Neural cell (in vitro differentiated cells): ENCODE results near the gene GTF2I. TPM values are rescaled to one million over a fixed set of nuclear protein-coding genes. Genes with fewer than 3 reads are reported as not detected.
"Not testable (repeated sequence)": the region's sequence is repeated elsewhere in the genome, so short reads cannot be mapped to it uniquely, and the experiment has no call there.

Source experiments
- H2AFZ ChIP-seq: fragments of 200-600, 300-800 bp; sonication (generic), shearing (Covaris generic); 2 replicates; pipeline ENCODE4 v1.6.0; 2014; ENCODE audit warnings: low read depth, mild to moderate bottlenecking, antibody characterized with exemption, low read length, moderate library complexity
- H3F3A ChIP-seq: fragments of 200-600 bp; shearing (Covaris generic); 2 replicates; pipeline ENCODE4 v1.6.1; 2016; ENCODE audit warnings: mild to moderate bottlenecking, moderate library complexity, mixed read lengths, antibody characterized with exemption, low read length; ENCODE audit not compliant: insufficient read depth, poor library complexity, severe bottlenecking
- H3K27ac ChIP-seq: fragments of 200-600, 300-800 bp; sonication (generic), shearing (Covaris generic); 2 replicates; pipeline ENCODE4 v1.5.1; 2014; ENCODE audit warnings: mild to moderate bottlenecking, low read length, moderate library complexity
- H3K27me3 ChIP-seq: fragments of 300-800, 200-600 bp; sonication (generic), shearing (Covaris generic); 2 replicates; pipeline ENCODE4 v1.6.0; 2014; ENCODE audit warnings: mild to moderate bottlenecking, low read depth, low read length, moderate library complexity; ENCODE audit not compliant: insufficient read depth
- H3K36me3 ChIP-seq: fragments of 300-800, 200-600 bp; sonication (generic), shearing (Covaris generic); 2 replicates; pipeline ENCODE4 v1.5.1; 2014; ENCODE audit warnings: mild to moderate bottlenecking, antibody characterized with exemption, low read length, moderate library complexity; ENCODE audit not compliant: insufficient read depth
- H3K4me2 ChIP-seq: fragments of 300-800, 200-600 bp; sonication (generic), shearing (Covaris generic); 2 replicates; pipeline ENCODE4 v1.6.0; 2014; ENCODE audit warnings: mild to moderate bottlenecking, low read length
- H3K4me3 ChIP-seq: fragments of 300-800, 200-600 bp; sonication (generic), shearing (Covaris generic); 2 replicates; pipeline ENCODE4 v1.5.1; 2014; ENCODE audit warnings: mild to moderate bottlenecking, low read length, moderate library complexity
- H3K79me2 ChIP-seq: fragments of 200-600 bp; shearing (Covaris generic); replicated peaks from 2 replicates; pipeline ENCODE4 v1.6.0; 2014; ENCODE audit warnings: mild to moderate bottlenecking, low read length, moderate library complexity; ENCODE audit not compliant: insufficient read depth
- H3K9ac ChIP-seq: fragments of 300-800, 200-600 bp; sonication (generic), shearing (Covaris generic); 2 replicates; pipeline ENCODE4 v1.6.1; 2016; ENCODE audit warnings: mild to moderate bottlenecking, low read length, mixed read lengths
- H3K9me2 ChIP-seq: fragments of 200-600 bp; shearing (Covaris generic); 2 replicates; pipeline ENCODE4 v1.6.1; 2016; ENCODE audit warnings: mild to moderate bottlenecking, low read length, mixed read lengths; ENCODE audit not compliant: insufficient read depth
- H3K9me3 ChIP-seq: fragments of 200-600, 300-800 bp; sonication (generic), shearing (Covaris generic); 2 replicates; pipeline ENCODE4 v1.6.1; 2016; ENCODE audit warnings: mild to moderate bottlenecking, mixed run types, low read length, moderate library complexity, mixed read lengths
- H4K20me1 ChIP-seq: fragments of 200-600 bp; shearing (Covaris generic); 2 replicates; pipeline ENCODE4 v1.6.1; 2016; ENCODE audit warnings: mild to moderate bottlenecking, mixed run types; ENCODE audit not compliant: insufficient read depth
- EP300 ChIP-seq: fragments of 450-650 bp; conservative IDR thresholded peaks from 2 replicates; pipeline ENCODE4 v1.6.1; 2014; ENCODE audit warnings: antibody characterized with exemption, mild to moderate bottlenecking, moderate library complexity; ENCODE audit not compliant: poor library complexity, severe bottlenecking
- EZH2 ChIP-seq: fragments of 200-600, 300-800 bp; shearing (Covaris generic), sonication (generic); IDR thresholded peaks from 2 replicates; pipeline ENCODE4 v1.6.1; 2014; ENCODE audit warnings: antibody characterized with exemption, low read length, borderline replicate concordance, mild to moderate bottlenecking; ENCODE audit not compliant: insufficient read depth, poor library complexity, severe bottlenecking
- MXI1 ChIP-seq: fragments of 450-650 bp; conservative IDR thresholded peaks from 2 replicates; pipeline ENCODE4 v1.6.1; 2014; ENCODE audit warnings: antibody characterized with exemption, mild to moderate bottlenecking; ENCODE audit not compliant: poor library complexity, severe bottlenecking
- POLR2AphosphoS5 ChIP-seq: IDR thresholded peaks from 2 replicates; pipeline ENCODE4 v1.6.1; 2012
- RAD21 ChIP-seq: fragments of 450-650 bp; conservative IDR thresholded peaks from 2 replicates; pipeline ENCODE4 v1.6.1; 2014; ENCODE audit warnings: antibody characterized with exemption, mild to moderate bottlenecking, moderate library complexity
- TAF1 ChIP-seq: IDR thresholded peaks from 2 replicates; pipeline ENCODE4 v1.6.1; 2012; ENCODE audit warnings: low read depth
- polyA plus RNA-seq: library from polyadenylated mRNA; depleted of rRNA; stranded (reverse); fragments of >200 nt; gene quantifications from 2 replicates; pipeline ENCODE4 v1.2.3, GENCODE V29; 2014
- TF ChIP-seq, protein P1 (sequence below): IDR thresholded peaks from 2 replicates; pipeline ENCODE4 v1.6.1; 2012; ENCODE audit warnings: borderline replicate concordance

The GTF2I gene
- polyA plus RNA-seq, 1 donor from 2014 or later: 274 TPM

DNA sequence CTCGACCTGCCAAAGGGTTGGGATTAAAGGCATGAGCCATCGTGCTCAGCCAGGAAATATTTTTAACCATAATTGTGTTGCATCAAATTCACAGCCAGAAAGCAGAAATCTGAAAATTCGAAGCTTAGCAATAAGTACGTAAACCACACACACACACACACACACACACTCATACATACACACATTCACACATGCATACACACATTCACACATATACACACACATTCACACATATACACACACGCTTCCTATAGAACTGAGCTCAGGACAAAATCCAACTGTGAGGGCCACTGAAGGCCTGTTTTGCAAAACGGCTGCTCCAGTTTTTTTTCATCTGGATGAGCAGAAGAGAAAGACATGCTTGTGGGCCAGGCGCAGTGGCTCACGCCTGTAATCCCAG, 25.0 kb upstream of the GTF2I start:
- H2AFZ ChIP-seq: no peak overlapping the region
- H3K79me2 ChIP-seq: no peaks in the 10 kb centered on the region
- H4K20me1 ChIP-seq: no peaks in the 10 kb centered on the region
- no peak overlapping the region for H3K27ac ChIP-seq
- TF ChIP-seq, protein P1, sequence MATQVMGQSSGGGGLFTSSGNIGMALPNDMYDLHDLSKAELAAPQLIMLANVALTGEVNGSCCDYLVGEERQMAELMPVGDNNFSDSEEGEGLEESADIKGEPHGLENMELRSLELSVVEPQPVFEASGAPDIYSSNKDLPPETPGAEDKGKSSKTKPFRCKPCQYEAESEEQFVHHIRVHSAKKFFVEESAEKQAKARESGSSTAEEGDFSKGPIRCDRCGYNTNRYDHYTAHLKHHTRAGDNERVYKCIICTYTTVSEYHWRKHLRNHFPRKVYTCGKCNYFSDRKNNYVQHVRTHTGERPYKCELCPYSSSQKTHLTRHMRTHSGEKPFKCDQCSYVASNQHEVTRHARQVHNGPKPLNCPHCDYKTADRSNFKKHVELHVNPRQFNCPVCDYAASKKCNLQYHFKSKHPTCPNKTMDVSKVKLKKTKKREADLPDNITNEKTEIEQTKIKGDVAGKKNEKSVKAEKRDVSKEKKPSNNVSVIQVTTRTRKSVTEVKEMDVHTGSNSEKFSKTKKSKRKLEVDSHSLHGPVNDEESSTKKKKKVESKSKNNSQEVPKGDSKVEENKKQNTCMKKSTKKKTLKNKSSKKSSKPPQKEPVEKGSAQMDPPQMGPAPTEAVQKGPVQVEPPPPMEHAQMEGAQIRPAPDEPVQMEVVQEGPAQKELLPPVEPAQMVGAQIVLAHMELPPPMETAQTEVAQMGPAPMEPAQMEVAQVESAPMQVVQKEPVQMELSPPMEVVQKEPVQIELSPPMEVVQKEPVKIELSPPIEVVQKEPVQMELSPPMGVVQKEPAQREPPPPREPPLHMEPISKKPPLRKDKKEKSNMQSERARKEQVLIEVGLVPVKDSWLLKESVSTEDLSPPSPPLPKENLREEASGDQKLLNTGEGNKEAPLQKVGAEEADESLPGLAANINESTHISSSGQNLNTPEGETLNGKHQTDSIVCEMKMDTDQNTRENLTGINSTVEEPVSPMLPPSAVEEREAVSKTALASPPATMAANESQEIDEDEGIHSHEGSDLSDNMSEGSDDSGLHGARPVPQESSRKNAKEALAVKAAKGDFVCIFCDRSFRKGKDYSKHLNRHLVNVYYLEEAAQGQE: no peak
- TF ChIP-seq POLR2AphosphoS5 (no peak), EZH2 (no peak)
- H3K9ac ChIP-seq: no peak overlapping the region
- no peaks in the 10 kb centered on the region for H3K36me3 ChIP-seq
- no peak overlapping the region for H3K4me2 ChIP-seq
- no peaks in the 10 kb centered on the region for H3F3A ChIP-seq
- no peak overlapping the region for H3K4me3 ChIP-seq
- H3K9me3 ChIP-seq: no peaks in the 10 kb centered on the region
- no peaks in the 10 kb centered on the region for H3K9me2 ChIP-seq
- H3K27me3 ChIP-seq: no peaks in the 10 kb centered on the region

DNA sequence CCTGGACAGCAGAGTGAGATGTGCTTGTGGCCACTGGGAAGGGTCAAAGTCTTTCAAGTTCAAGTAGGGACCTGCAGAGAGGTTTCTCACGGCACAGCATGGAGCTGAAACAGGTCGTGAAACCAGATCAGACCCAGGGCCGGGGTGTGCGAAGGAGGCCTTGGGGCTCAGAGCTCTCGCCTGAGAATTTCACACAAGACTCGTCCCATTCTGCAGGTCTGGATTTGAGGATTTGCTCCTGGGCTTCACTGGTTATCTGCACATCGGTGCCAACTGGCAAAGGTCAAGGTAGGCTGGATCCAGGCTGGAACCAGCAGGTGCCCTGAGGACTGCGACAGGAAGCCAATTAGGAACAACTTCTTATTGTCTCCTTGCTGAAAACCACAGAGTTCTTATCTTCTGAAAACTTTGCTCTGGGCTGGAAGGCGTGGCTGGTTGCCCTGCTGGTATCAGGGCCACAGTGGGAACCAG, 24.0 kb upstream of the GTF2I start:
- Histone ChIP-seq H3K9ac (no peak overlapping the region), H3K36me3 (no peaks in the 10 kb centered on the region), H2AFZ (no peak overlapping the region), H4K20me1 (no peaks in the 10 kb centered on the region), H3K9me3 (no peaks in the 10 kb centered on the region), H3K4me2 (no peak overlapping the region), H3K27me3 (no peaks in the 10 kb centered on the region), H3K27ac (no peak overlapping the region), H3K9me2 (no peaks in the 10 kb centered on the region), H3F3A (no peaks in the 10 kb centered on the region), H3K4me3 (no peak overlapping the region), H3K79me2 (no peaks in the 10 kb centered on the region)
- TF ChIP-seq MXI1 (no peak), EP300 (no peak), RAD21 (no peak), TAF1 (no peak)
- TF ChIP-seq, protein P1: no peak

DNA sequence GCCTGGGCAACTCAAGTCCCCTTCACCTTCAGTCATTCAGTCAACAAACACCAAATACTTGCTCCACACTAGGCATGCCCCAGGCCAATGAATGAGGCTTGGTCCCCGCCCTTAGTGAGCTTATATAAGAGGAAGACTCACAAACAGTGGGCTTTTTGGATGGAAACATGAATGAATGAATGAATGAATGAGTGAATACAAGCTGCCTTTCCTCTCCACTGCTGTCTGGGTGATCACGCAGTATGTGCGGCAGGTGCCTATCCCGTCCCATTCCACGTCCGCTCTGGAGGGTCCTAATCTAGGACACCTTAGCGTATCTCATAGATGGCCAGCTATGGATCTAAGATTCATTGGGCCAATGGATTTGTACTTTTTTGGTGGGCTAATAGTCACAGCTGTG, 19.8 kb upstream of the GTF2I start:
- Histone ChIP-seq H3K4me2 (no peak overlapping the region), H3K36me3 (no peaks in the 10 kb centered on the region), H3K27me3 (no peaks in the 10 kb centered on the region), H3K9me2 (no peaks in the 10 kb centered on the region), H4K20me1 (no peaks in the 10 kb centered on the region), H3K79me2 (no peaks in the 10 kb centered on the region), H3K9me3 (no peaks in the 10 kb centered on the region), H3K4me3 (no peak overlapping the region), H2AFZ (no peak overlapping the region), H3K27ac (no peak overlapping the region), H3F3A (no peaks in the 10 kb centered on the region), H3K9ac (no peak overlapping the region)
- no peak for TF ChIP-seq MXI1
- no peak for TF ChIP-seq EZH2
- TF ChIP-seq RAD21: no peak
- no peak for TF ChIP-seq POLR2AphosphoS5

DNA sequence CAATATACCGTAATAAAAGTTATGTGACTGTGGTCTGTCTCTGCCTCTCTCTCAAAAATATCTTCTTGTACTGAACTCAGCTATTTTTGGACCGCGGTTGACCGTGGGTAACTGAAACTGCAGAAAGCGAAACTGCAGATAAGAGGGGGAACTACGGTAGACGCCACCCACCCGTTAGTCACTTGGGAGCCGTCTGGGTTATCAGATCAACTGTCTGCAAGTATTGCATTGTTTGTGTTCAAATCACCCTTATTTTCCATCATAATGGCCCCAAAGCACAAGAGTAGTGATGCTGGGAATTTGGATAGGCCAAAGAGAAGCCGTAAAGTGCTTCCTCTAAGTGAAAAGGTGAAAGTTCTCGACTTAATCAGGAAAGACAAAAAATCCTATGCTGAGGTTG, 7.5 kb upstream of the GTF2I start:
- H2AFZ ChIP-seq, H3K4me3 ChIP-seq: not testable (repeated sequence)

DNA sequence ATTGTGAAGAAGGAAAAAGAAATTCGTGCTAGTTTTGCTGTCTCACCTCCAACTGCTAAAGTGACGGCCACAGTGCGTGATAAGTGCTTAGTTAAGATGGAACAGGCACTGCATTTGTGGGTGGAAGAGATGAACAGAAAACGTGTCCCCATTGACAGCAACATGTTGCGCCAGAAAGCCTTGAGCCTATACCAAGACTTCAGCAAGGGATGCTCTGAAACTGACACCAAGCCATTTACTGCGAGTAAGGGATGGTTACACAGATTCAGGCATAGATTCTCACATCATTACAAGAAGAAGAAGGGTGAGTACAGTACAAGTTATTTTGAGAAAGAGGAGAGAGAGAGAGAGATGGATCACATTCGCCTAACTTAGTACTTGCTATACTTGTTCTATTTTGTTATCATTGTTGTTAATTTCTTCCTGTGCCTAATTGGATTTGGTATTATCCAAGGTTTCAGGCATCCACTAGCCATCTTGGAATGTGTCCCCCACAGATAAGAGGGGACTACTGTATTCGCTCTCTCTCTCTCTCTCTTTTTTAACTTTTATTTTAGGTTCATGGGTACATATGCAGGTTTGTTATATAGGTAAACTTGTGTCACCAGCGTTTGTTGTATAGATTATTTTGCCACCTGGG, 6.9 kb upstream of the GTF2I start:
- H3K9me3 ChIP-seq, H2AFZ ChIP-seq, H3F3A ChIP-seq, H3K9ac ChIP-seq, H3K27ac ChIP-seq, H3K36me3 ChIP-seq, H3K4me3 ChIP-seq, H3K9me2 ChIP-seq, H4K20me1 ChIP-seq, H3K4me2 ChIP-seq, H3K79me2 ChIP-seq, H3K27me3 ChIP-seq: not testable (repeated sequence)

More for the DNA sequence above, 7.5 kb upstream of the GTF2I start:
- not testable (repeated sequence) for H4K20me1 ChIP-seq, H3K9me3 ChIP-seq, H3K27ac ChIP-seq, H3K79me2 ChIP-seq, H3K36me3 ChIP-seq, H3K9me2 ChIP-seq, H3F3A ChIP-seq, H3K4me2 ChIP-seq, H3K27me3 ChIP-seq, H3K9ac ChIP-seq
